ENCODE data around the gene B4GALT5.
A peak's percentile ranks its signal among the peaks of the same experiment; 100 is the strongest.

The B4GALT5 gene

DNA sequence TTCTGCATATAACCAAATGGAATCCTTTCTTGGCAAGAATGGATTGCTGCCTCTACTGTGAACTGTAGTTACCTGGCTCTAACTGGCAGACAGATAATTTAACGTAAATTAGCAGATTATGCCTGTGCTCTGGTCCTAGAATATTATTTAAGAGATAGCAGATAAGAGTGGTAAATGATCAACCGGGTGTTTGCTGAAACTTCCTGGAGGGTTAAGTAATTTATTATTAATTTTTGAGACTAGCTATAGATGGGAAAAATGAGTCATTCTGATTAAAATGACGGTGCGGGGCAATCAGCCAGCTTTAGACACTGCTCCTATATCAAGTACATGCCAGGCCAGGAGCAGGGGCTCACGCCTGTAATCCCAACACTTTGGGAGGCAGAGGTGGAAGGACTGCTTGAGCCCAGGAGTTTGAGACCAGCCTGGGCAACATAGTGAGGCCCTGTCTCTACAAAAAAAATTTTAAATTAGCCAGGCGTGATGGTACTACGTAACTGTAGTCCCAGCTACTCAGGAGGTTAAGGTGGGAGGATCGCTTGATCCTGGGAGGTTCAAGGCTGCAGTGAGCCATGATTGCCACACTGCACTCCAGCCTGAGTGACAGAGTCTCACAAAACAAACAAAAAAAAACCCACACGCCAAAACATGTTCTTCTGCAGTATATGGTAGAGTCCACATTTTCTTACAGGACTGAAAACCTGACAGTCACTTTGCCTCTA lies 22.6 kb downstream of the B4GALT5 start:
- Histone ChIP-seq H2AFZ (ENCODE audit: low read depth) (no peak overlapping the region), H3K27ac (no peak overlapping the region), H3K27me3 (ENCODE audit: insufficient read depth, low read depth) (no peaks in the 10 kb centered on the region), H3K9ac (no peak overlapping the region), H3K4me1 (ENCODE audit: low read depth, poor library complexity, severe bottlenecking) (peaks cover 60% of the 10 kb centered on the region), H4K20me1 (ENCODE audit: insufficient read depth) (peaks cover 18% of the 10 kb centered on the region), H3K36me3 (ENCODE audit: insufficient read depth) (no peaks in the 10 kb centered on the region), H3K79me2 (ENCODE audit: insufficient read depth, low read depth) (peaks cover 38% of the 10 kb centered on the region), H3K4me2 (no peak overlapping the region), H3K4me3 (IDR thresholded peaks at IDR 0.05; ENCODE audit: insufficient read depth, low read depth, low read length) (no peak overlapping the region)
- TF ChIP-seq, protein P1, sequence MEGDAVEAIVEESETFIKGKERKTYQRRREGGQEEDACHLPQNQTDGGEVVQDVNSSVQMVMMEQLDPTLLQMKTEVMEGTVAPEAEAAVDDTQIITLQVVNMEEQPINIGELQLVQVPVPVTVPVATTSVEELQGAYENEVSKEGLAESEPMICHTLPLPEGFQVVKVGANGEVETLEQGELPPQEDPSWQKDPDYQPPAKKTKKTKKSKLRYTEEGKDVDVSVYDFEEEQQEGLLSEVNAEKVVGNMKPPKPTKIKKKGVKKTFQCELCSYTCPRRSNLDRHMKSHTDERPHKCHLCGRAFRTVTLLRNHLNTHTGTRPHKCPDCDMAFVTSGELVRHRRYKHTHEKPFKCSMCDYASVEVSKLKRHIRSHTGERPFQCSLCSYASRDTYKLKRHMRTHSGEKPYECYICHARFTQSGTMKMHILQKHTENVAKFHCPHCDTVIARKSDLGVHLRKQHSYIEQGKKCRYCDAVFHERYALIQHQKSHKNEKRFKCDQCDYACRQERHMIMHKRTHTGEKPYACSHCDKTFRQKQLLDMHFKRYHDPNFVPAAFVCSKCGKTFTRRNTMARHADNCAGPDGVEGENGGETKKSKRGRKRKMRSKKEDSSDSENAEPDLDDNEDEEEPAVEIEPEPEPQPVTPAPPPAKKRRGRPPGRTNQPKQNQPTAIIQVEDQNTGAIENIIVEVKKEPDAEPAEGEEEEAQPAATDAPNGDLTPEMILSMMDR (conservative IDR thresholded peaks at IDR 0.05; ENCODE audit: low read depth, low read length), result no peak

GRCh38 chr20:49687595-49688567 lies 25.8 kb downstream of the B4GALT5 start:
- no peak overlapping the region for H3K9ac ChIP-seq
- no peaks in the 10 kb centered on the region for H3K36me3 ChIP-seq (ENCODE audit: insufficient read depth)
- H3K4me2 ChIP-seq, result no peak overlapping the region
- no peak overlapping the region for H2AFZ ChIP-seq (ENCODE audit: low read depth)
- TF ChIP-seq, protein P1 (conservative IDR thresholded peaks at IDR 0.05; ENCODE audit: low read depth, low read length), result no peak
- H3K27me3 ChIP-seq (ENCODE audit: insufficient read depth, low read depth), result no peaks in the 10 kb centered on the region; the same call in 1 of the 2 replicates
- H3K4me1 ChIP-seq (ENCODE audit: low read depth, poor library complexity, severe bottlenecking), result peaks cover 57% of the 10 kb centered on the region
- no peak overlapping the region for H3K27ac ChIP-seq
- H3K4me3 ChIP-seq (IDR thresholded peaks at IDR 0.05; ENCODE audit: insufficient read depth, low read depth, low read length), result no peak overlapping the region
- peaks cover 22% of the 10 kb centered on the region; the same call in 1 of the 2 replicates for H4K20me1 ChIP-seq (ENCODE audit: insufficient read depth)
- H3K79me2 ChIP-seq (ENCODE audit: insufficient read depth, low read depth), result peaks cover 23% of the 10 kb centered on the region; the same call in 1 of the 2 replicates

GRCh38 chr20:49685809-49686208 lies 27.9 kb downstream of the B4GALT5 start:
- no peaks in the 10 kb centered on the region; the same call in 1 of the 2 replicates for H3K27me3 ChIP-seq (ENCODE audit: insufficient read depth, low read depth)
- H3K36me3 ChIP-seq (ENCODE audit: insufficient read depth), result no peaks in the 10 kb centered on the region
- H3K4me2 ChIP-seq, result peak overlapping the region; percentile 59
- H3K9ac ChIP-seq, result no peak overlapping the region
- H4K20me1 ChIP-seq (ENCODE audit: insufficient read depth), result peaks cover 27% of the 10 kb centered on the region; the same call in 1 of the 2 replicates
- H3K79me2 ChIP-seq (ENCODE audit: insufficient read depth, low read depth), result peaks cover 12% of the 10 kb centered on the region; the same call in 1 of the 2 replicates
- no peak overlapping the region for H2AFZ ChIP-seq (ENCODE audit: low read depth)
- peaks cover 58% of the 10 kb centered on the region for H3K4me1 ChIP-seq (ENCODE audit: low read depth, poor library complexity, severe bottlenecking)
- H3K4me3 ChIP-seq (IDR thresholded peaks at IDR 0.05; ENCODE audit: insufficient read depth, low read depth, low read length), result no peak overlapping the region
- TF ChIP-seq, protein P1 (conservative IDR thresholded peaks at IDR 0.05; ENCODE audit: low read depth, low read length), result no peak
- H3K27ac ChIP-seq, result no peak overlapping the region

- Histone ChIP-seq H3K36me3 (ENCODE audit: insufficient read depth) (no peaks in the 10 kb centered on the region), H3K9ac (no peak overlapping the region), H4K20me1 (ENCODE audit: insufficient read depth) (peaks cover 27% of the 10 kb centered on the region; the same call in 1 of the 2 replicates), H3K4me3 (IDR thresholded peaks at IDR 0.05; ENCODE audit: insufficient read depth, low read depth, low read length) (no peak overlapping the region), H3K79me2 (ENCODE audit: insufficient read depth, low read depth) (peaks cover 8% of the 10 kb centered on the region; the same call in 1 of the 2 replicates), H3K4me2 (peak overlapping the region; percentile 59), H3K27me3 (ENCODE audit: insufficient read depth, low read depth) (no peaks in the 10 kb centered on the region; the same call in 1 of the 2 replicates), H2AFZ (ENCODE audit: low read depth) (no peak overlapping the region), H3K27ac (no peak overlapping the region), H3K4me1 (ENCODE audit: low read depth, poor library complexity, severe bottlenecking) (peaks cover 65% of the 10 kb centered on the region)
- TF ChIP-seq, protein P1 (conservative IDR thresholded peaks at IDR 0.05; ENCODE audit: low read depth, low read length), result no peak
These were observed 28.5 kb downstream of the B4GALT5 start for GRCh38 chr20:49685161-49685601.

All from KMS-11 (cell line).